ENCODE data around the gene CD40LG.

DNA sequence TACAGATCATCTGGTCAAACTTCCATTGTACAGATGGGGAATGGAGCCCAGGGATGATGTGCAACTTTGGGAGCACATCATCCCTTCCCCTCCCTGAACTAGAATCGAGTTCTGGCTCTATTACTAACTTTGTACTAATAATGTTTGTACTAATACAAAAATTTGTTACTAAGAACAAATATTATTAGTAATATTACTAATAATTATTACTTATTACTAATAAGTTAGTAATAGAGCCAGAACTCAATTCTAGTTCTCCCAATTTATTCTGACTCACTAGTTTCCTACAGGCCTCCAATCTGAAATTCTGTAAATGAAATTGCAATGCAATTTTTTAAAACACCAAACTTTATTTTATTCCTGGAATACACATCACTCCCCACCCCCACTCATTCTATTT lies 47.9 kb upstream of the CD40LG start:
- TF ChIP-seq EZH2 (IDR thresholded peaks at IDR 0.05; ENCODE audit: low read length) = no peak
- TF ChIP-seq, protein P1, sequence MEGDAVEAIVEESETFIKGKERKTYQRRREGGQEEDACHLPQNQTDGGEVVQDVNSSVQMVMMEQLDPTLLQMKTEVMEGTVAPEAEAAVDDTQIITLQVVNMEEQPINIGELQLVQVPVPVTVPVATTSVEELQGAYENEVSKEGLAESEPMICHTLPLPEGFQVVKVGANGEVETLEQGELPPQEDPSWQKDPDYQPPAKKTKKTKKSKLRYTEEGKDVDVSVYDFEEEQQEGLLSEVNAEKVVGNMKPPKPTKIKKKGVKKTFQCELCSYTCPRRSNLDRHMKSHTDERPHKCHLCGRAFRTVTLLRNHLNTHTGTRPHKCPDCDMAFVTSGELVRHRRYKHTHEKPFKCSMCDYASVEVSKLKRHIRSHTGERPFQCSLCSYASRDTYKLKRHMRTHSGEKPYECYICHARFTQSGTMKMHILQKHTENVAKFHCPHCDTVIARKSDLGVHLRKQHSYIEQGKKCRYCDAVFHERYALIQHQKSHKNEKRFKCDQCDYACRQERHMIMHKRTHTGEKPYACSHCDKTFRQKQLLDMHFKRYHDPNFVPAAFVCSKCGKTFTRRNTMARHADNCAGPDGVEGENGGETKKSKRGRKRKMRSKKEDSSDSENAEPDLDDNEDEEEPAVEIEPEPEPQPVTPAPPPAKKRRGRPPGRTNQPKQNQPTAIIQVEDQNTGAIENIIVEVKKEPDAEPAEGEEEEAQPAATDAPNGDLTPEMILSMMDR (optimal IDR thresholded peaks at IDR 0.05 in 1 of 3, IDR thresholded peaks at IDR 0.05 in 1 of 3, conservative IDR thresholded peaks at IDR 0.05 in 1 of 3; ENCODE audit: extremely low read depth in 1 of 3, insufficient read depth in 2 of 3, low read length in 3 of 3) = no peak

All from keratinocyte (primary cell).